Parathyroid adenoma (tissue), 2 donors: ENCODE results near the gene ELMO2.

ENCODE experiments used
- H2AFZ ChIP-seq: fragments of 300-600 bp; sonication (generic); one replicate; pipeline ENCODE4 v1.7.0; 2017; ENCODE audit warnings: antibody characterized with exemption, mild to moderate bottlenecking
- H3K27ac ChIP-seq: fragments of 300-600 bp; sonication (generic); one replicate; pipeline ENCODE4 v1.7.0; 2017
- H3K27me3 ChIP-seq: fragments of 300-600 bp; sonication (generic); one replicate; pipeline ENCODE4 v1.7.0; 2017; ENCODE audit warnings: low read length; ENCODE audit not compliant: control insufficient read depth, insufficient read depth
- H3K36me3 ChIP-seq: fragments of 300-600 bp; sonication (generic); one replicate; pipeline ENCODE4 v1.7.0; 2017; ENCODE audit warnings: low read length; ENCODE audit not compliant: control insufficient read depth, insufficient read depth
- H3K4me1 ChIP-seq: fragments of 300-600 bp; sonication (generic); one replicate; pipeline ENCODE4 v1.7.0; 2017; ENCODE audit warnings: control low read depth
- H3K4me2 ChIP-seq: fragments of 300-600 bp; sonication (generic); one replicate; pipeline ENCODE4 v1.7.0; 2017; ENCODE audit warnings: low read length
- H3K4me3 ChIP-seq: fragments of 300-600 bp; sonication (generic); one replicate; pipeline ENCODE4 v1.7.0; 2017; ENCODE audit warnings: low read depth, low read length
- H3K79me2 ChIP-seq: fragments of 300-600 bp; sonication (generic); one replicate; pipeline ENCODE4 v1.7.0; 2017; ENCODE audit warnings: control low read depth
- H3K9ac ChIP-seq: fragments of 300-600 bp; sonication (generic); one replicate; pipeline ENCODE4 v1.7.0; 2017; ENCODE audit warnings: mild to moderate bottlenecking
- H3K9me3 ChIP-seq: fragments of 300-600 bp; sonication (generic); one replicate; pipeline ENCODE4 v1.7.0; 2017; ENCODE audit warnings: low read length; ENCODE audit not compliant: control insufficient read depth
- CTCF ChIP-seq: fragments of 300-600 bp; sonication (generic); IDR thresholded peaks from one replicate; pipeline ENCODE4 v1.7.0; 2017; ENCODE audit warnings: antibody characterized with exemption, mild to moderate bottlenecking
- donor health status: primary hyperparathyroidism.

Gene ELMO2

GRCh38 chr20:46350201-46350985 lies 56.0 kb downstream of the ELMO2 start:
- TF ChIP-seq CTCF = no peak
- Histone ChIP-seq H3K36me3 (no peaks in the 10 kb centered on the region), H3K4me3 (no peak overlapping the region), H3K27me3 (no peaks in the 10 kb centered on the region), H3K4me2 (no peak overlapping the region), H3K79me2 (no peaks in the 10 kb centered on the region), H3K9me3 (no peaks in the 10 kb centered on the region), H3K27ac (no peak overlapping the region), H2AFZ (no peak overlapping the region), H3K9ac (no peak overlapping the region), H3K4me1 (no peaks in the 10 kb centered on the region)

- Histone ChIP-seq H3K27ac (no peak overlapping the region), H3K79me2 (no peaks in the 10 kb centered on the region), H3K9ac (no peak overlapping the region), H3K27me3 (no peaks in the 10 kb centered on the region), H3K4me3 (no peak overlapping the region), H2AFZ (no peak overlapping the region), H3K36me3 (no peaks in the 10 kb centered on the region), H3K4me2 (no peak overlapping the region), H3K4me1 (no peaks in the 10 kb centered on the region), H3K9me3 (no peaks in the 10 kb centered on the region)
- TF ChIP-seq CTCF = no peak
Measured at GRCh38 chr20:46349742-46350056, 56.7 kb downstream of the ELMO2 start.

GRCh38 chr20:46349035-46349741 lies 57.2 kb downstream of the ELMO2 start:
- Histone ChIP-seq H3K4me3 (no peak overlapping the region), H2AFZ (no peak overlapping the region), H3K4me1 (no peaks in the 10 kb centered on the region), H3K36me3 (no peaks in the 10 kb centered on the region), H3K9me3 (no peaks in the 10 kb centered on the region), H3K4me2 (no peak overlapping the region), H3K27ac (no peak overlapping the region), H3K27me3 (no peaks in the 10 kb centered on the region), H3K9ac (no peak overlapping the region), H3K79me2 (no peaks in the 10 kb centered on the region)
- peak; percentile 75 for TF ChIP-seq CTCF

- no peak overlapping the region for H3K27ac ChIP-seq
- no peak overlapping the region for H3K9ac ChIP-seq
- H3K36me3 ChIP-seq = no peaks in the 10 kb centered on the region
Measured at GRCh38 chr20:46347841-46348803, 58.3 kb downstream of the ELMO2 start.

More at GRCh38 chr20:46347841-46348803, 58.3 kb downstream of the ELMO2 start:
- Histone ChIP-seq H3K27me3 (no peaks in the 10 kb centered on the region), H3K79me2 (no peaks in the 10 kb centered on the region), H3K4me3 (no peak overlapping the region), H3K4me2 (no peak overlapping the region), H2AFZ (no peak overlapping the region), H3K9me3 (no peaks in the 10 kb centered on the region), H3K4me1 (peaks cover 5% of the 10 kb centered on the region)
- TF ChIP-seq CTCF = no peak
